ENCODE results near the gene EVL.
"Not testable (repeated sequence)": the region's sequence is repeated elsewhere in the genome, so short reads cannot be mapped to it uniquely, and the experiment has no call there.

EVL gene

DNA sequence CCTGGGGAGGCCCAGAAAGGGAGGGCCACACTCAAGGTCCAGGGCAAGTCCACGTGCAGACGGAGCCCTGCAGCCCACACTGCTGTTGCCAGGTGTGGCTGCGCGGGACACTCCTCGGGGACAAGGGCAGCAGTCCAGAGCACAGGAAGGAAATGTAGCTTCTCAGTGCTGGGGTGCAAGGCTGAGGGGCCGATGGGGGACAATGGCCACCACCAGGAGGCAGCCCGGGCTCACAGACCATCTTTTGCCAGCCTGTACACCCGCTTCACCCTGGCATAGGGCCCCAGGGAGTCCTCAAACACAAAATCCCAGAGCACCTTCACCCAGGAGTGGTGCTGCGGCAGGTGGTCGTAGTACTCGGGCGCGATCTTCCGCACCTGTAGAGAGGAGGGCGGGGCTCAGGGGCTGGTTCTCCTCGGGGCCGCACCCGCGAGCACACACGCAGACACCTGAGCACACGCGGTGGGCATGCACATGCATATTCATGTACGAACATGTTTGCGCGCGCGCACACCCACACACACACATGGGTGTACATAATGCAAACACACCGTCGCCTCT lies 81.4 kb downstream of the EVL start:
- TF ChIP-seq ZNF274 (IDR thresholded peaks at IDR 0.05; ENCODE audit: low read depth, low read length), result no peak
- H3K4me3 ChIP-seq (ENCODE audit: low read length), result no peak overlapping the region

DNA sequence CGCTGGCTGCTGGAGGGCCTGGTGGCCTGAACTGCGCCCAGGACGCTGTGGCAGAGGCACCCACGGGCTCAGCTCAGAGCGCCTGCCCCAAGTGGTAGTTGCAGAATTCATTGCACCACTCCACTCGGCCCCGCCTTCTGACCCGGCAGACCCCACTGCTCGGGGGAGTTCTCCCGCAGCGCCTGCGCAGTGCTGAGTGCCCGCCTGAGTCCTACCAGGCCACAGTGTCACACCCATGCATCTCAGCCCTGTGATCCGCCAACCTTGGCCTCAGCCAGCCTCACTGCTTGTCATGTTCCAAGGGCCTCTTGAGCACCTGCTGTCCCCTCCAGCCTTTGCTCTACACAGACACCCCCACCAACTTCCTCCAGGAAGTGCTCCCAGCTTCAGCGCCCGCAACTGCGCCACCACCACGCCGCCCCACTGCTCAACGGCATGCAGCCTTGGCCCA lies 82.0 kb downstream of the EVL start:
- H3K4me3 ChIP-seq (ENCODE audit: low read length), result no peak overlapping the region
- TF ChIP-seq ZNF274 (IDR thresholded peaks at IDR 0.05; ENCODE audit: low read depth, low read length), result no peak

DNA sequence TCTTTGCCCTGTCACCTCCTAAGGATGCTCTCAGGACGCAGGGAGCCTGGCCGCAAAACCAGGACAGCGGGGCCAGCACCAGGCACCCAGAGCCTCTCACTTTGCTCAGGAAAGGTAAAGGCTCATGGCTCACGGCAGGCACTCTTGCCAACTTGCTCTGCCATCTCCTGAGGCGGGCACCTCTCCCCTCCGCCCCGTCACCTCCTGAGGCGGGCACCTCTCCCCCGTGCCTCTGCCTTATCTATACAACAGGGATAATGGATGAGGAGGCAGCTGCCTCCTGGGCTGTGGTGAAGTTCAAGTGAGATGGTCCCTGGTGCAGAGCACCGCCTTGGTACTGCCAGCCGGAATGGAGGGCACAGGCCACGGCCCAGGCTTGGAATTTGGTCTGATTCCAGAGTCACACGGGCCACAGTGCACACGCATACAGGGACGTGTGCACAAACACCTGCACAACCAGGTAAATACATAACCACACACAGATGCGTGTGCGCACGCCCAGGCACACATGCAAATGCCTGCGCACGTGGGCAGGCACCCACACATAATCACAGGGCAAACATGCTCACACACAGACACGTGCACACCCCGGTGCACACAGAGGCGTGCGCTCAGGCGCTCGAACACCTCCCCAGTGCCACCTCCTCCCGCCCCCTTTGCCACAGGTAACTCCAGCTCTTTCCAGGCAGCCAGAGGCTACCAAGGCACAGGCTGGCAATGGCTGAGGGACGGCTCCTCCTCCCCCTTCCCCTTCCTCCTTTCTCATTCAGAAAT lies 82.7 kb downstream of the EVL start:
- H3K4me3 ChIP-seq (ENCODE audit: low read length), result no peak overlapping the region
- no peak for TF ChIP-seq ZNF274 (IDR thresholded peaks at IDR 0.05; ENCODE audit: low read depth, low read length)

DNA sequence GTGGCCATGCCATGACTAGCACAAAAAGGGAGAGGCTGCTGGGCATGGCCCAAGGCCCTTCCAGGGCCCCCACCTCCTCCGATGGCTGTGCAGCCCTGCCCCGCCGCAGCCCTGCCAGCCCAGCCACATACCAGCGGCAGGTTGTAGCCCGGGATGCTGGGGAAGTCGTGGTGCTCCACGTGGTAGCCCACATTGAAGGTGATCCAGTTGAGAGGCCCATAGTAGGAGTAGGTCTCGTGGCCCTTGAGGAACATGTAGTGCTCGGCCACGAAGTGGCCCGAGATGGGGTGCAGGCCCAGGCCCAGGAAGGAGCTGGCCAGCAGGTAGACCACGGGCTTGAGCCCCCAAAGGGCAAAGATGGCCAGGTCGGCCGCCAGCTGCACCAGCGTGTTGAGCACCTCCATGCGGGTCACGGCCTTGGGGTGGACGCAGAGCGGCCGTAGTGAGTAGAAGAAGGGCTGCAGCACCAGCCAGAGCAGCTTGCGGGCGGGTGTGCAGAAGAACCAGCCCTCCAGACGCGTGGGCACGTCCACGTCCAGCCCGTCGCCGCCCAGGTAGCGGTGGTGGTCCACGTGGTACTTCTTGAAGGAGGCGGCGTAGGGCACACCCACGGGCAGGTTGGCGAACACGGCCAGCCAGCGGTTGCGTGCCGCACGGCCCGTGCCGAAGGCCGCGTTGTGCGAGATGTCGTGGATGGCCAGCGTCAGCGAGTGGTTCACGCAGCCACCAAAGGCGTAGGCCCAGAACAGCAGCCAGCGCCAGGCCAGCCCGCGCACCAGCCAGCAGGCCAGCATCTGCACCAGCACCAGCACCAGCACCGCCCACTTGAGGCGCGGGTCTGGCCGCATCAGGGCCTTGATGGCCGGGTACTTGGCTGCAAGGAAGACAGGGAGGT lies 83.9 kb downstream of the EVL start:
- no peak for TF ChIP-seq ZNF274 (IDR thresholded peaks at IDR 0.05; ENCODE audit: low read depth, low read length)
- H3K4me3 ChIP-seq (ENCODE audit: low read length), result no peak overlapping the region

DNA sequence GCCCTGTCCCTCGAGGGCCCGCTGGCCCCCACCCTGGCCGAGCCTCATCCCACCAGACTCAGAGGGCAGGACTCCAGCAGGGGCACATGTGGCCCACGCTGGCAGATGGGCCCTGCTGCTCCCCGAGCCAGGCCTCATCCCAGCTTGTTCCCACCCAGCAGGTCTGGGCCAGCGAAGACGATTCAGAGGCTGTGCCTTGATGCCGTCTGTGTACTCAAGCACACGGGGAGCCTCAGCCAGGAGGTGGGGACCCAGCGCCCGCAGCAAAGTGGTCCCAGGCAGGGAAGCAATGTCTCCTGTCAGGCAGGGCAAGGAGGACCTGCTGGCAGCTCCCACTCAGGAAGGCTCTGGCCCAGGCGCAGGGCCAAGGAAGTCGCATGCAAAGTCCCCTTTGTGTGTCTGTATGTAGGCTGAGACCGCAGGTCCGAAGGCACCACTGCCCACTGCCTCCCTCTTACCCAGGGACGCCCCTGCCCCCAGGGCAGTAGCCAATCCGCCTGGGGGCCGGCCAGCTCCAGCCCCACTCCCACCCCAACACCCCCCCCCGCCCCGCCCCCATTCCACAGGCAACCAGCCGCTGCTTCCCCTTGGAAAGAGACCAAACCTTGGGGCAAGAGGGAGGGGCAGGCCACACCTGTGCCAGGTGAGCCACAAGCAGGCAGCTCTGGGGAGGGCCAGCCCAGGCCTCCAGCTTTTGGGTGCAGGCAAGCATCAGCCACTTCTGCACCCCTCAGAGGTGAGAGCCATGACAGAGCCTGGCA lies 84.8 kb downstream of the EVL start:
- TF ChIP-seq ZNF274 (IDR thresholded peaks at IDR 0.05; ENCODE audit: low read depth, low read length), result no peak

DNA sequence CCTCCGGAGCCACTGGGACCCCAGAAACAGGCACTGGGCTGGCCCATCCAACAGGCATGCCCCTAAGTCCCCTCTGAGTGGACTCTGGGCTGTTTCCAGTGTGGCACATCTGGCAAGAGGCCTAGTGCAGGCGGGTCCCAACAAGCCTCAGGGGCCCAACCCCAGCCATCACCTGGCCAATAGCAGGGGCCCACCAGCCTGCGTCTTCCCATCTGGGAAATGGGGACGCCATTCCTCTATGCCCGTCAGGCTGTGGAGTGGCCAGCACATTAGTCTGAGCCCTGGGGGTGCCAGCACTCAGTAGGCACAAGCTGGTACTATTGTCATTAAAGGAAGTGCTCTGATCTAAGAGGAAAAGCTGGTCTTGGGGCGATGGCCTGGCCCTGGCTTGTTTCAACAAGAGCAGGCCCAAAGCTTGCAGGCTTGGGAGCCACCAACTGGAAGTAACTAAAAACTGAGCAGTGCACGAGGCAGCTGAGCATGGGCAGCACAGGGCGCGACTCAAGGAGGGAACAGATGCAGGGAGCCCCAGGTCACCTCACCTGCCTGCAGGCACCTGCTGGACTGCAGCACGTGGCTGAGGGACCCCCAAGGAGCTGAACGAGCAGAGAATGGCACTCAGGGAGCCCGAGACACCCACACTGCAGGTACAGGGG lies 85.8 kb downstream of the EVL start:
- no peak overlapping the region for H3K4me3 ChIP-seq (ENCODE audit: low read length)
- TF ChIP-seq ZNF274 (IDR thresholded peaks at IDR 0.05; ENCODE audit: low read depth, low read length), result no peak

More for the DNA sequence above, 84.8 kb downstream of the EVL start:
- no peak overlapping the region for H3K4me3 ChIP-seq (ENCODE audit: low read length)

DNA sequence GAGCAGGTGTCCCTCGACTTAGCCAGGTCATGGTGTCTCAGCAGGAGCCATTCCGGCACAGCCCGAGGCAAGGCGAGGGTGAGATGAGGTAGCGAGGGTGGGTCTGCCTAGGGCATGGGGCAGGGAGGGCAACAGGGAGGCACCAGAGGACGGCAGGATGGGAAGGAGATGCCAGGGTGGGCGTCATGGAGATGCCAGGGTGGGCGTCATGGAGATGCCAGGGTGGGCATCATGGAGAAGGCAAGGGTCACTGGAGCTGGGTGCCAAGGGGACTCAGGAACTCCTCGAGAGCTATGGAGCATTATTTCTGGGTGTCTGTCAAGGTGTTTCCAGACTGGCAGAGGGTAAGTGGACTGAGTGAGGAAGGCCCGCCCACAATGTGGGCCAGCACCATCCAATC lies 86.9 kb downstream of the EVL start:
- H3K4me3 ChIP-seq (ENCODE audit: low read length), result no peak overlapping the region
- no peak for TF ChIP-seq ZNF274 (IDR thresholded peaks at IDR 0.05; ENCODE audit: low read depth, low read length)

DNA sequence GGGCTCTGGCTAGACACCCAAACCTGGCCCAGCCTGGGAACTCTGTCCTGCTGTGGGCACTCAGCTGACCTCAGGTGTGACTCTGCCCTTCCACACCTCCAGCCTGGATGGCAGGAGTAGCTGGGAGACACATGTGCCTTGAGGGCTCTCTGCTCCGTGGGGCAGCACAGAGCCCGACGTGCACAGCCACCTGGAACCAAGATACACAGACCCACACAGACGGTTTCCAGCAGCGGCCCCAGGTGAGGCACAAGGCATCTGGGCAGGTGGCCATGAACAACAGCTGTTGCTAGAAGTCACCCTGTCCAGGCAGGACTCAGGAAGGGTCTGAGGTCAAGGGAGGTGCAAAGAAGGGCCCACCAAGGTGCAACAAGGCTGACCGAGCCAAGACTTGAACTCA lies 88.3 kb downstream of the EVL start:
- no peak overlapping the region for H3K4me3 ChIP-seq (ENCODE audit: low read length)
- TF ChIP-seq ZNF274 (IDR thresholded peaks at IDR 0.05; ENCODE audit: low read depth, low read length), result no peak

DNA sequence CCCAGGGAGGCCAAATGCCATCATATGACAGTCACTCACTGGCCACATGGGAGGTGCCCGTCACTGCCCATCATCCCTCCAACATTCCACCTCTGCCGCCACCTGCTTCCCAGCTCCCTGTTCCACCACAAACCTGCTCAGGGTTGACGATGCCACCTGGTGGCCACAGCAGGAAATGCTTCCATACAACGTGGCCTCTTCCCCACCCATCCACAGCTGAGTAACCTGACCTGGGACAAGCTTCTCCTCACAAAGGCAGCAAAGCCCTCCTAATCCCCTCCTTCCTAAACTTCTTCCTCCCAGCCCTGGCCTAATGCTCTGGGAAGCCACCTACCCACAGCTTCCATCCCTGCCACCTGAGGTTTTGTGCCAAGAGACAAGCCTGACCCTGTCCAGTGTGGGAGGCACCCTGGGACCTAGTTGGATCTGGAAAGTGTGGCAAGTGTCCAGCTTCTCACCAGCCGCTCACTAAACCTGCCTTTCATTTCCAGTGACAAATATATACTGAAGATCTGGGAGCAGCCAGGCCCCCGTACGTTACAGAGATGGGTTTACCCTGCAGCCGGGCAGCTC lies 89.9 kb downstream of the EVL start:
- no peak for TF ChIP-seq ZNF274 (IDR thresholded peaks at IDR 0.05; ENCODE audit: low read depth, low read length)
- H3K4me3 ChIP-seq (ENCODE audit: low read length), result no peak overlapping the region

DNA sequence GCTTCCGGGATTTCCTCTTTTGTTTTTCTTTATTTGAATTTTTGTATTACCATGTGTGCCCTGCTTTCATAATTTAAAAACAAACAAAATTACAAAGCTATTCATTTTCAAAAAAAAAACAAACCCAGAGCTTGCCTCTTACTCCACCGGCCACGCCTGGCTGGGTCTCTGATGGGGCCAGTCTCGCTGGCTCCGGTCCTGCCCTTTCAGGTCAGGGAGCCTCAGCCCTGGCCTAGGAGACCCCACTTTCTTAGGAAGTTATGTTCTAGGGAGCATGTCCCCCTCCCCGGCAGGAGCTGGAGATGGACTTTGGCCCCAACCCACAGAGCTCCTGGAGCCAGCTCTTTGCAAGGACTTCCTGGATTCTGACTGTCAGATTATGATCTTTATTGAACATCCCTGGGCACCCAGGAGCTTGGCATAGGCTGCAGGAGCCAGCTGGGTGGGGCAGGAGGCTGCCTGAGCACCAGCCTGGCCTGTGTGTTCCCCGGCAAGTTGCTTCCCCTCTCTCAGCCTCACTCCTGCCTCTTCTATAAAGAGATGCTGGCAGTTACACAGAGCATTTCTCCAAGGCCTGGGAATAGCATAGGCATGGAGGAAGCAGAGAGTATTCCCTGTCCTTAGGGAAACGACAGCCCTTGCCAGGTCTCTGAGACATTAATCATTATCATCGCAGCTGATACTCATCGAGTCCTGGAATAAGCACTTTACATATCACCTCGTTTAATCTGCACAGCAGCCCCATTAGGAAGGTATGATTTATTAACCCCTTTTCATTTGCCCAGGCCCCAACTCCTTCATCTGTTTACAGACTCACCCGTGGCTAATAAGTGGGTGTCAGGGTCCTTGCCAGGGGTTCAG lies 90.8 kb downstream of the EVL start:
- H3K4me3 ChIP-seq (ENCODE audit: low read length), result no peak overlapping the region
- no peak for TF ChIP-seq ZNF274 (IDR thresholded peaks at IDR 0.05; ENCODE audit: low read depth, low read length)

DNA sequence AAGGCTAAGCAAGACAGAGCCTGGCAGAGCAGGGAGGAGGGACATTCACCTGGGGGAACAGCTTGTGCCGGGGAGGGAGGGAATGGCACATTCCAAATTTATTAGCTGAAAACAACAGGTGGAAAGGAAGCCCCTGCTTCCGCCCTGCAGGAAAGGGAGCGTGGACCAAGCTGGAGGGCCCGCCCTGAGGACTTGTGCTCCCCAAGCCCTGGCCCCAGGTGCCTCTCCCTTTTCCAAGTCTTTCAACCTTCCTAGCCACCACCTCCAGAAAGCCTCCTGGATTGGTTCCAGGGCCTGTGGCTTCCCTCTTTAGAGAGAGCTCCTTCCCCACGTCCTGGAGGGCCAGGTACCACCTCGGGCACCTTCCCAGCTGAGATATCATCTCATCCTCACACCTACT lies 91.6 kb downstream of the EVL start:
- no peak for TF ChIP-seq ZNF274 (IDR thresholded peaks at IDR 0.05; ENCODE audit: low read depth, low read length)
- H3K4me3 ChIP-seq (ENCODE audit: low read length), result no peak overlapping the region

DNA sequence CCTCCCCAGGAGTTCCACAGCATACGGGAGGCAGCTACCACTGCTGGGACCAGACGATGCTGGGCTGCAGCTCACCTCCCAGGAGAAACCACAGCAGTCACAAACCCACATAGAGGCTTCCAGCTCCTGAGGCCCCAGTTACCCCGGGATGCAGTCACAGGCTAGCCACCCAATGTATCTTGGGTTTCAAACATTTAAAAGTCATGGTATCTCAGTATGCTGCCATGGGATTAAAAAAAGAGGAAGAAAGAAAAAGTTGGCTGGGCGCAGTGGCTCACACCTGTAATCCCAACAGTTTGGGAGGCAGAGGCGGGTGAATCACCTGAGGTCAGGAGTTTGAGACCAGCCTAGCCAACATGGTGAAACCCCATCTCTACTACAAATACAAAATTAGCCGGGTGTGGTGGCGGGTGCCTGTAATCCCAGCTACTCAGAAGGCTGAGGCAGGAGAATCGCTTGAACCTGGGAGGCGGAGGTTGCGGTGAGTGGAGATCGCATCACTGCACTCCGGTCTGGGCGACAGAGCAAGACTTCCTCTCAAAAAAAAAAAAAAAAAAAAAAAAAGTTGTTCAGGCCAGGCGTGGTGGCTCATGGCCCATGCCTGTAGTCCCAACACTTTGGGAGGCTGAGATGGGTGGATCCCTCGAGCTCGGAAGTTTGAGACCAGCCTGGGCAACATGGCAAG lies 92.5 kb downstream of the EVL start:
- not testable (repeated sequence) for H3K4me3 ChIP-seq (ENCODE audit: low read length)
